ENCODE results near the gene TEX54. TPM values are rescaled to one million over a fixed set of nuclear protein-coding genes. Genes with fewer than 3 reads are reported as not detected.

The TEX54 gene
- total RNA-seq, 4 donors from 2014 or later = not detected

DNA sequence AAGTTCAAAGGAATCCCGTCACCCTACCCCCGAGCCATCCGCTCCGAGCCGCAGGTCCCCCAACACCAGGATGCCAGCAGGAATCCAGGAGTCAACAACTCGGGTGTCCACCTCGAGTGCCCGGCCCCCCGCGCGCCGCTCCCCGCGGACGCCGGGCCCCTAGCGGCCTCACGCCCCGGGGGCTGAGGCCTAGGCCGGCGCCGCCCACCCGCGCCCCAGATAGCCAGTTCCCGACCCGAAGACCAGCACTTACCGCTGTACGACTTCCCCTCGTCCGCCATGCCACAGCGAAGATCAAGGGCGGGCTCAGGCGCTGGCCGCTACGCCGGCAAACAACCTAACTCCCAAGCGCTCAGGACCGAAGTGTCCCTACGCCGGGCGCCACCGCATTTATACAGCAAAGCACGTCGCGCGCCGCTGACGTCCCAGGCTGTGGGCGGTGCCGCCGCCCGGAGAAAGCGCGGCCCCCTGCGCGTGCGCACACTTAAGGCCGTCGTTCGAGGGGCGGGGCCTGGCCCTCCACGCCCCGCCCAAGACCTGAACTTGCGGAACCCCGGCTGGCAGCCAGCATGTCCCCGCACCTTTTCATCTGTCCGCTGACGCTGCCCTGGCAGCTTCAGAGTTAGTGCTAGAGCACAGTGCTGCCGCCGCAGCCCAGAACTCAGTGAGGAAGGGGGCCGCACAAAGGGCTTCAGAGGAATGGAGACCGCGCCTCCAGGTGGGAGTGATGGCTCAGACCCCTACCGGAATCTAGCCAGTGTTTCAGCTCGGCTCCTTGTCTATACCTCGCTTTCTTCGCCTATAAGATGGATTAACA lies 27.4 kb downstream of the TEX54 start, which contains the start of gene NXF1:
TSS of gene NXF1 (minus strand) at position 365 of the 817 bp plus-strand sequence. CDS start at position 281, 84 bp downstream.
- no peaks in the 10 kb centered on the region for H3K27me3 ChIP-seq
- 1 to 3% methylated on average over 19 to 26 of the region's 77 CpGs for WGBS, 2 donors
- H3K27ac ChIP-seq = peak within 1 kb of the TSS; percentile 92 to 95 (median 94)
- H3K36me3 ChIP-seq = peaks cover 0 to 45% (median 6%) of the 10 kb centered on the region in 3 donors
- TF ChIP-seq POLR2A (IDR thresholded peaks at IDR 0.05) (peak; percentile 98 to 100), EP300 (IDR thresholded peaks at IDR 0.05) (peak; percentile 98 to 100)
- TF ChIP-seq, protein P1, sequence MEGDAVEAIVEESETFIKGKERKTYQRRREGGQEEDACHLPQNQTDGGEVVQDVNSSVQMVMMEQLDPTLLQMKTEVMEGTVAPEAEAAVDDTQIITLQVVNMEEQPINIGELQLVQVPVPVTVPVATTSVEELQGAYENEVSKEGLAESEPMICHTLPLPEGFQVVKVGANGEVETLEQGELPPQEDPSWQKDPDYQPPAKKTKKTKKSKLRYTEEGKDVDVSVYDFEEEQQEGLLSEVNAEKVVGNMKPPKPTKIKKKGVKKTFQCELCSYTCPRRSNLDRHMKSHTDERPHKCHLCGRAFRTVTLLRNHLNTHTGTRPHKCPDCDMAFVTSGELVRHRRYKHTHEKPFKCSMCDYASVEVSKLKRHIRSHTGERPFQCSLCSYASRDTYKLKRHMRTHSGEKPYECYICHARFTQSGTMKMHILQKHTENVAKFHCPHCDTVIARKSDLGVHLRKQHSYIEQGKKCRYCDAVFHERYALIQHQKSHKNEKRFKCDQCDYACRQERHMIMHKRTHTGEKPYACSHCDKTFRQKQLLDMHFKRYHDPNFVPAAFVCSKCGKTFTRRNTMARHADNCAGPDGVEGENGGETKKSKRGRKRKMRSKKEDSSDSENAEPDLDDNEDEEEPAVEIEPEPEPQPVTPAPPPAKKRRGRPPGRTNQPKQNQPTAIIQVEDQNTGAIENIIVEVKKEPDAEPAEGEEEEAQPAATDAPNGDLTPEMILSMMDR (IDR thresholded peaks at IDR 0.05) = peak in 3 of 5 experiments; percentile 13 to 57 (median 47)
- H3K9me3 ChIP-seq = no peaks in the 10 kb centered on the region
- H3K4me1 ChIP-seq = peaks cover 0 to 39% (median 16%) of the 10 kb centered on the region in 4 donors
- H3K4me3 ChIP-seq = peak within 1 kb of the TSS; percentile 61 to 98 (median 83)
- DNase-seq (ENCODE audit: low spot score in 2 of 2) = peak; percentile 94 to 95

DNA sequence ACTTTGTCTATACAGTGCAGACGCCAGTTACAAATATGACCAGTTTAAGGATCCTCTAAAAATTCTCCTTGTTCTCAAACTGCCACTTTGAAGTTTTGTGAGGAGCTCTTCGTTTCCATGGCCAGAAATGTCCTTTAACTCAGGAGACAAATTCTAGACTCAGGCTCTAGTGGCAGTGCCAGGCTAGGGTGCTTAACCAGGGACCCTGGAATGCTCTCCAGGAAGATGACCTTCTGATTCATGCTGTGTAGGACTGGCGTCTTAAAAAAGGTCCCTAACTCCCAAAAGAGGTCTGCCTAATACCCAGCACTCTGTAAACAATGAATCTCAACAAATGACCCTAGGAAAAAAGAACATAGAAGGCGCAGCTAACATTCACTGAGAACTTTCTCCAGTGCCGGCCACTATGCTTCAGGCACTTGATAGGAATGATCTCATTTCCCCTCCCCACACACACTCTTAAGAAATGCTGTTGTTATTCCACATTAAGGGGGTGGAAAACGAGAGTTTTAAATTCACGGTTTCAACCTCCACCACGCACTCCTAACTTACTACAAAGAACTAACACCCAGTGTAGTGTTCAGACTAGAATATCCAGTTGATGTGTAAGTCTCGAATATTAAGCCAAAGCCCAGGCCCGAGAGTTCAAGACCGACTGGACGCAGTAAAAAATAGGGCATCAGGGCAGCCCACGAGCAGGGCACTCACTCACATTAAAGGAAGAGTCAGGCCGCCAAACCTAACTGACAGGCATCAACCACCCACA lies 28.1 kb downstream of the TEX54 start:
- Histone ChIP-seq H3K27ac (peak overlapping the region; percentile 92 to 95 (median 94)), H3K9me3 (no peaks in the 10 kb centered on the region), H3K4me1 (peaks cover 0 to 39% (median 16%) of the 10 kb centered on the region in 4 donors), H3K4me3 (peak overlapping the region; percentile 61 to 98 (median 83)), H3K27me3 (no peaks in the 10 kb centered on the region), H3K36me3 (peaks cover 4 to 53% (median 6%) of the 10 kb centered on the region in 3 donors)
- TF ChIP-seq, protein P1 (IDR thresholded peaks at IDR 0.05) = no peak
- TF ChIP-seq EP300 (IDR thresholded peaks at IDR 0.05) (peak in 1 of 2 donors; percentile 4), POLR2A (IDR thresholded peaks at IDR 0.05) (no peak)
- WGBS, 2 donors = 1 to 2% methylated on average over 13 to 14 of the region's 14 CpGs
- peak in 1 of 2 donors; percentile 25 for DNase-seq (ENCODE audit: low spot score in 2 of 2)

DNA sequence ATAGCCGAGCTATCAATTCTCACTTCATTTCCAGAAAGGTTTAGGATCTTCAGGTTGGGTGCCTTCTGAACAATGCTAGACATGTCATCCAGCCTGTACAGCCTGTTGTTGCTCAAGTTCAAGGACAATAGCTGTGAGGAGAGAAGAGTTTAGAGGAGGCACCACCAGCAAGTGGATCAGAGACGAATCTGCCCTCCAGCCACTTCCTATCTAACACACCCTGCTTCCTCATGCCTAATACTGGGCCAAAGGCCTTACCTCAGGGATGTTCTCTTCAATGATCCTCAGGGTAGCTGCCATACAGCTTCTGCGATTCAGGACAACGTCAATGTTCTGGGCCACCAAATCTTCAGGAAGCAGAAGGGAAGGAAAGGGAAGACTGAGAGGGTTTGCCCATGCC lies 31.6 kb downstream of the TEX54 start:
- no peak overlapping the region for H3K4me3 ChIP-seq
- no peak for DNase-seq (ENCODE audit: low spot score in 2 of 2)
- peaks cover 0 to 29% (median 14%) of the 10 kb centered on the region in 4 donors for H3K4me1 ChIP-seq
- H3K27me3 ChIP-seq = no peaks in the 10 kb centered on the region
- WGBS, 2 donors = 86 to 89% methylated on average over 4 of the region's 4 CpGs
- TF ChIP-seq, protein P1 (IDR thresholded peaks at IDR 0.05) = no peak
- TF ChIP-seq POLR2A (IDR thresholded peaks at IDR 0.05) = no peak
- peaks cover 10 to 75% (median 31%) of the 10 kb centered on the region in 3 donors for H3K36me3 ChIP-seq
- no peaks in the 10 kb centered on the region for H3K9me3 ChIP-seq
- H3K27ac ChIP-seq = no peak overlapping the region

DNA sequence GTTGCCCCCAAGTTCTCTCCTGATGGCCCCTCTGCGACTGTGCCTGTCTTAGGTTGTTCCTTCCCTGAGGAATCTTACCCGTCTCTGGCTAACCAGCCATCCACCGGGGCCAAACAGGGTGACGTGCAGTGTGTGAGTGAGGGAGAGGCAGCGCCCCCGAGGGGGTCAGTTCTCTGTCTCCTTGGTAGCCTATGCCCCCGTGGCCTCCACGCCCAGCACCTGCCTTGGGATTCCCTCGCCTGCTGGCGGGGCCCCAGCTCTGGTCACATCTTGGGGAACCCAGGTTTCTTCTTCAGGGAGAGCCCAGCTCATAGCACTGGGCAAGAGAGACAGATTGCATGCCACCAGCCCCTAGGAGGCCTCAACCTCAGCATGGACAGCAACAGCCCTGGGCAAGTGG lies 33.2 kb downstream of the TEX54 start:
- Histone ChIP-seq H3K9me3 (no peaks in the 10 kb centered on the region), H3K4me3 (no peak overlapping the region), H3K27ac (no peak overlapping the region), H3K27me3 (no peaks in the 10 kb centered on the region), H3K4me1 (peaks cover 0 to 23% (median 12%) of the 10 kb centered on the region in 4 donors), H3K36me3 (peaks cover 14 to 91% (median 45%) of the 10 kb centered on the region in 3 donors)
- 92 to 93% methylated on average over 7 to 10 of the region's 10 CpGs for WGBS, 2 donors
- no peak for DNase-seq (ENCODE audit: low spot score in 2 of 2)
- TF ChIP-seq POLR2A (IDR thresholded peaks at IDR 0.05) = no peak

DNA sequence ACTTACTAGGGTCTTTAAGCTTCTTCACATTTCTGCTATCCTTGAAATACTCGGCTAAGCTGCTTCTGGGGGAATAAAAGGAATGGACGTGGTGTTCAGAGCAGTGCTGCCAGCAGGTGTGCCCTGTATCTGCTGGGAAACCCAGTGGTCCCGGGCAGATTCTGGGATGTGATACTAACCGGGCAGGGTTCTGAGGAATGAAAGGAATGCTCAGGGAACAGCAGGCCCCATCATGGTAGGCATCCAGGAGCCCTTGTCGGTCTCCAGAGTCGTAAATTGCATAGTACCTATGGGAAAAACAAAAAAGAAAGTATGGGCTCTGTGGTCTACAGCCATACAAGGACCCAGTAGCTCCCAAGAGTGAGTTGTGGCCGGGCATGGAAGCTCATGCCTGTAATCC lies 36.4 kb downstream of the TEX54 start:
- TF ChIP-seq EP300 (IDR thresholded peaks at IDR 0.05) = no peak
- TF ChIP-seq, protein P1 (IDR thresholded peaks at IDR 0.05) = no peak
- no peak for TF ChIP-seq POLR2A (IDR thresholded peaks at IDR 0.05)
- 75 to 78% methylated on average over 7 of the region's 7 CpGs for WGBS, 2 donors
- Histone ChIP-seq H3K27ac (no peak overlapping the region), H3K4me3 (no peak overlapping the region), H3K4me1 (peaks cover 0 to 11% (median 8%) of the 10 kb centered on the region in 4 donors), H3K36me3 (peaks cover 7 to 93% (median 50%) of the 10 kb centered on the region in 3 donors), H3K9me3 (no peaks in the 10 kb centered on the region), H3K27me3 (no peaks in the 10 kb centered on the region)
- no peak for DNase-seq (ENCODE audit: low spot score in 2 of 2)
